Thyroid gland (tissue), 4 donors: ENCODE measurements around the gene CTSE.

ENCODE experiments used
- CTCF ChIP-seq, 6 experiments: fragments of 200-600 bp in 3 of 6; fragments of 450-650 bp in 3 of 6; sonication (generic) in 3 of 6; IDR thresholded peaks; one replicate each; pipeline ENCODE4 v1.5.1; 2016 to 2019; ENCODE audit warnings: antibody characterized with exemption in 6 of 6, mild to moderate bottlenecking in 2 of 6, inconsistent platforms in 1 of 6, moderate library complexity in 1 of 6
- POLR2A ChIP-seq, 2 donors: fragments of 450-650 bp; IDR thresholded peaks; one replicate each; pipeline ENCODE4 v1.6.1; 2017; ENCODE audit warnings: antibody characterized with exemption in 2 of 2, mild to moderate bottlenecking in 2 of 2, moderate library complexity in 1 of 2

DNA sequence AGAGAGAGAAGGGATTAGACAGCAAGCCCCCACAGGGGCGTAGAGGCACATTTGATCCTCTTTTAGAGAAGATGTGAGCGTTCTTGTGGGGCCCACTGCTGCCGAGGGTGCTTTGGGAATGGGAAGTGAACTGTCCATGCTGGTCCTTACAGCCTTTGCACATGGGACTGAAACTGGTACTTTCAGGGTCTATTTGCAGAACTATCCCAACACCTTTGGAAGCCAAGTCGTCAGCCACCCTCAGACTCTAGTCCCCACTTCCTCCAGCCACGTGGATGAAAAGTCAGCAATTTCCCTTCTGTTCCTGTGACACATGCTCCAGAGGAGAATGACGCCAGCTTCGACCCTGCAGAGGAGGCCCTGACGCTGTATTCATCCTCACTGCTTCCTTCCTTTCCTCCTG is 17.9 kb downstream of the CTSE start:
- TF ChIP-seq CTCF (IDR thresholded peaks at IDR 0.05): no peak
- TF ChIP-seq POLR2A (IDR thresholded peaks at IDR 0.05): no peak
